IPS-18c (cell line): ENCODE results near the gene CCDC122.

Source experiments
- H3K4me3 ChIP-seq: 2 replicates; pipeline ENCODE4 v1.7.0; 2013; ENCODE audit warnings: low read depth, mild to moderate bottlenecking, low read length, moderate library complexity; ENCODE audit not compliant: insufficient read depth
- H3K9me3 ChIP-seq: one replicate; pipeline ENCODE4 v1.6.1; 2013; ENCODE audit warnings: mild to moderate bottlenecking, low read length, moderate library complexity; ENCODE audit not compliant: control insufficient read depth, insufficient read depth

Gene CCDC122

DNA sequence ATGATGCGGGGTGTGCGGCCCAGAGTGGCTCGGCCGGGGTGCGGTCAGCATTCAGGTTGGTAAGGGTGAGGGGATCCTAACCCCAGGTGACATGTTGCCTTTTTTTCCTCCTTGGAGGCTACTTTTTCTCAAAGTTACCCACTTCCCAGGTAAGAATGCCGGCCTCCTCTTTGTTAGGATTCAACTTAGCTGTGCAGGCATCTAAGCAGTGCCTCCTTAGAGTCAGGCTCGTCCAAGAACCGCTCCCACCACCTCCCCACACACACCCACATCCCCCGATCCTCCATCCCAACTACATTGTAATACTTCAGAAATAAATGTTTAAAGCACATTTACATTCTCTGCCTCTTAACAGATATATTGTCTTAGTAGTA is 92.0 kb downstream of the CCDC122 start:
- H3K9me3 ChIP-seq = no peaks in the 10 kb centered on the region
- peak overlapping the region; percentile 71 for H3K4me3 ChIP-seq

DNA sequence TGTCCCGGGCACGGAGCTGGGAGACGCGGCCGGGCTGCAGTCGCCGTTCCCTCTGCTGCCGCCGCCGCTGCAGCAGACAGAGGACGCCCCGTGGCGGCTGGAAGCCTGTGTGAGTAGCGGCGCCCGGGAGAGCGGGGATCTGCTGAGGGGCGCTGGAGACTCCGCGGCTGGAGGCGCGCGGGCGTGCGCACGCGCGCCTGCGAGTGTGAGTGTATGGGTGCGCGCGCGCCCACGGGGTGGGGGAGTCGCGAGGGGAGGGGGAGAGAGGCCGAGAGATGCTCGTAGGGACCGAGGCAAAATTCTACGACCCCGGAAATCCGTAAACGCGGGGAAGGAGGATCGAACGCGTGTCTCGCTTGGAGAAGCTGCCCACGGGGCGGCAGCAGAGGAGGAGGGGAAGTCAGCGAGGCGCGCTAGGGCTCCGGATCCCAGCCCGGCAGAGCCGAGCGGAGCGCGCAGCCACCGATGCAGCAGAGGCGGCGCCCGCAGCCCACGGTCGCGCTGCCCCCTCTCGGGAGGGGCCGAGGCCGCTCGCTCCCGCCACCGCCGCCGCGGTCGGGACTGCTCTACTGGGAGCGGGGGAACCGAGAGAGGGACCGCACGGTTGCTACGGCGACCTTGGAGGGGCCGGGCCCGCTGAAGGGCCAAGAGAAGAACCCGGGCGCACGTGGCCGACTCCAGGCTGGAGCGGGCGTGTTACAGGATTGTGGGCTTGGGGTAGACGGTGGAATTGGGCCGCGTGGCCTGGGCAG is 92.6 kb downstream of the CCDC122 start, which contains the start of gene ENOX1:
ENOX1 (minus strand) TSS at position 207 of the 752 bp plus-strand sequence.
- peak within 1 kb of the TSS; percentile 71 for H3K4me3 ChIP-seq
- H3K9me3 ChIP-seq = no peaks in the 10 kb centered on the region

DNA sequence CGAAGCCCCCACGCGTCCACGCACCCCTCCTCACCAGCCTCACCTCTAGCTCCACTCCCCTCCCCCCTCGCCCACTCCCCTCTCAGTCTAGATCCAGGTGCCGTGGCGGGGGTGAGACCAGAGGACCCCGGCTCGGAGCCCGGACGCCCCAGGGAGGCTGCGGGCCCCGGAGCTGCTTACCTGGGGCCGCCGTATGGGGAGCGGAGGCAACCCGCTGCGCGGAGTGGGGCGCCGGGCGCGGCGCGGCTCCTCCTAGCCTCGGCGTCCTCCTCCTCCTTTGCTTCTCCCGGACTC is 93.1 kb downstream of the CCDC122 start:
- Histone ChIP-seq H3K9me3 (no peaks in the 10 kb centered on the region), H3K4me3 (peak overlapping the region; percentile 71)
